Neural progenitor cell (in vitro differentiated cells): ENCODE data around the gene MSL1.

ENCODE experiments used
- EZH2 ChIP-seq: fragments of 200-600 bp; sonication (generic); IDR thresholded peaks from 2 replicates; pipeline ENCODE4 v1.6.1; 2017; ENCODE audit warnings: antibody characterized with exemption, mild to moderate bottlenecking, moderate library complexity
- EZH2phosphoT487 ChIP-seq: fragments of 200-600 bp; sonication (generic); IDR thresholded peaks from 2 replicates; pipeline ENCODE4 v1.6.1; 2017; ENCODE audit warnings: antibody characterized with exemption
- TF ChIP-seq, protein P1 (sequence below): fragments of 200-600 bp; sonication (generic); IDR thresholded peaks from 2 replicates; pipeline ENCODE4 v1.5.1; 2017; ENCODE audit warnings: antibody characterized with exemption, mild to moderate bottlenecking

DNA sequence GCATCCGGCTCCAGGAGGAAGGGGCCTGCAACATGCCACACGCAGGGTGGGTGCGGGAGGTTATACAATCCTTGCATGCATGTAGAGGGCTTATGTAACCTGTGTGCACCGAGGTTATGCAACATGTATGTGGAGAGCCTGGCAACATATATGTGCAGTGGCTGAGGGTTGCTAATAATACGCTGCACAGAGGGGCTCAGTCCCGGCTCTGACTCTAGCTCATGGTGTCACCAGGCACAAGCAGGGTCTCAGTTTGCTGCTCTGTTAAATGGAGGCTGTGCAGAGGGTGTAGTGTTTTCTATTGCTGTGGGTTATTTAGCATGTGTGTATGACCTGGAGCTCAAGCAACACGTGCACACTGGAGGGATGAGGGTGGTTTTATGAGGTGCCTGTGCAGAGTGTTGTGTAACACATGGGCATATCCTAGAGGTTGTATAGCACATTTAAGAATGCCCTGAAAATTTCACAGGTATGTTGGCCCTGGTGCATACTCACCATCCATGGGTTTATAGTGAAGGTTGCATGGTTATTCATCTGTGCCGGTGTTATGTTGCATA lies 45.8 kb upstream of the MSL1 start:
- TF ChIP-seq, protein P1, sequence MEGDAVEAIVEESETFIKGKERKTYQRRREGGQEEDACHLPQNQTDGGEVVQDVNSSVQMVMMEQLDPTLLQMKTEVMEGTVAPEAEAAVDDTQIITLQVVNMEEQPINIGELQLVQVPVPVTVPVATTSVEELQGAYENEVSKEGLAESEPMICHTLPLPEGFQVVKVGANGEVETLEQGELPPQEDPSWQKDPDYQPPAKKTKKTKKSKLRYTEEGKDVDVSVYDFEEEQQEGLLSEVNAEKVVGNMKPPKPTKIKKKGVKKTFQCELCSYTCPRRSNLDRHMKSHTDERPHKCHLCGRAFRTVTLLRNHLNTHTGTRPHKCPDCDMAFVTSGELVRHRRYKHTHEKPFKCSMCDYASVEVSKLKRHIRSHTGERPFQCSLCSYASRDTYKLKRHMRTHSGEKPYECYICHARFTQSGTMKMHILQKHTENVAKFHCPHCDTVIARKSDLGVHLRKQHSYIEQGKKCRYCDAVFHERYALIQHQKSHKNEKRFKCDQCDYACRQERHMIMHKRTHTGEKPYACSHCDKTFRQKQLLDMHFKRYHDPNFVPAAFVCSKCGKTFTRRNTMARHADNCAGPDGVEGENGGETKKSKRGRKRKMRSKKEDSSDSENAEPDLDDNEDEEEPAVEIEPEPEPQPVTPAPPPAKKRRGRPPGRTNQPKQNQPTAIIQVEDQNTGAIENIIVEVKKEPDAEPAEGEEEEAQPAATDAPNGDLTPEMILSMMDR: no peak
- TF ChIP-seq EZH2 (no peak), EZH2phosphoT487 (no peak)
